AG04450 (cell line): ENCODE measurements around the gene PRMT3. TPM values are rescaled to one million over a fixed set of nuclear protein-coding genes. Genes with fewer than 3 reads are reported as not detected.

ENCODE experiments used
- CTCF ChIA-PET: fragments of 300-600, 350-600 bp; formaldehyde crosslinking; extraction: SDS; loops from one replicate; lab custom pipeline; 2022; ENCODE audit warnings: antibody characterized with exemption, inconsistent platforms; lab: Charles Lee
- POLR2A ChIA-PET: fragments of 350-600 bp; formaldehyde crosslinking; extraction: SDS; loops from one replicate; lab custom pipeline; 2021; ENCODE audit warnings: antibody characterized with exemption, inconsistent platforms; lab: Yijun Ruan, JAX
- DNase-seq: peaks from one replicate; pipeline ENCODE4 v3.0.0-alpha.2; 2011; ENCODE audit warnings: low read depth, low spot score
- H3K27ac ChIP-seq: one replicate; pipeline ENCODE4 v1.5.1; 2012; ENCODE audit warnings: low read depth, low read length, control low read depth
- H3K27me3 ChIP-seq: one replicate; pipeline ENCODE4 v1.6.0; 2012; ENCODE audit warnings: low read length; ENCODE audit not compliant: control insufficient read depth, insufficient read depth
- H3K4me3 ChIP-seq: 2 replicates; pipeline ENCODE4 v1.5.1; 2011; ENCODE audit warnings: mild to moderate bottlenecking, low read depth, low read length, control low read depth
- H3K9me3 ChIP-seq: 2 replicates; pipeline ENCODE4 v1.5.1; 2012; ENCODE audit warnings: low read length; ENCODE audit not compliant: control insufficient read depth, insufficient read depth
- CTCF ChIP-seq: IDR thresholded peaks from 2 replicates; pipeline ENCODE4 v1.5.1; 2011; ENCODE audit warnings: low read depth, low read length, control low read depth, inconsistent platforms
- polyA plus RNA-seq: library from polyadenylated mRNA; depleted of rRNA; stranded (reverse); fragments of >200 nt; gene quantifications from 2 replicates; pipeline ENCODE4 v1.2.3, GENCODE V29; 2011

Gene PRMT3
- polyA plus RNA-seq, 1 experiment, result 14.8 TPM

DNA sequence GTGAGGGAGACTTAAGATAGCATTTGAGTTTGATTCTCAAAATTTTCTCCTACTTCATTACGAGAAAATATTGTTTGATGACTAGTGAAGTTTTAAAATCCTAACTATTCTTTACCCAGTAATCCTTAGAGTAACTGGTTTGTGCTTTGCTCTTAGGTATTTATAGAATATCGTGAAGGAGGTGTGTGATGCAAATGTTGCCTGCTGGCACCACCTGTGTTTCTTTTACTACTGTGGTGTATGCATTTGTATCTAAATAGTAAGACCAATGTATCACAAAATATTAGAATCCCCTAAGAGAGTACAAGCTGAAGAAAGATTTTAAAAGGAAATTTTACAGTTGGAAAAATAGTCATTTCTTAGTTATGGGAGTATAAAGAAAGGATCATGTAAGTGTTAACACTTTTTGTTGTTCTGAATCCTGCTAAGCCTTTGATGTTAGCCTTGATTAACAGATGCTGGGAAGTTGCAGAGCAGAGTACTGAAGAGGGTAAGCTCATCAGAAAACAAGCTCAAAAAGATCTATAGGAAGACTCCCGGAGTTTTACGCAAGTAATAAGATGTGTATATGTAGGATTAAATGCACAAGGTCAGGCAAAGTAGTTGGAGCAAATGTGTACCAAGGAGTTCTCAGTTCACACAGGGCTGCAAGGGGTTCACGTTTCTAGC, 109.7 kb downstream of the PRMT3 start:
- Histone ChIP-seq H3K27ac (no peak overlapping the region), H3K4me3 (no peak overlapping the region), H3K9me3 (no peaks in the 10 kb centered on the region), H3K27me3 (no peaks in the 10 kb centered on the region)
- no peak for DNase-seq
- ChIA-PET POLR2A (no interaction called here), CTCF (interaction anchor here (1.0 kb wide), 1 partner anchor 15 kb away, joined by 3 read pairs; no protein-coding TSS in a partner anchor)
- TF ChIP-seq CTCF, result no peak

- Histone ChIP-seq H3K27me3 (no peaks in the 10 kb centered on the region), H3K4me3 (no peak overlapping the region), H3K9me3 (no peaks in the 10 kb centered on the region), H3K27ac (no peak overlapping the region)
- CTCF ChIA-PET, result interaction anchor here (1.3 to 1.6 kb wide), 2 partner anchors 14 to 109 kb away, joined by 3 read pairs; no protein-coding TSS in a partner anchor
- no peak for TF ChIP-seq CTCF
- DNase-seq, result no peak
- POLR2A ChIA-PET, result no interaction called here
These were observed 113.7 kb downstream of the PRMT3 start for GRCh38 chr11:20501252-20501651.

DNA sequence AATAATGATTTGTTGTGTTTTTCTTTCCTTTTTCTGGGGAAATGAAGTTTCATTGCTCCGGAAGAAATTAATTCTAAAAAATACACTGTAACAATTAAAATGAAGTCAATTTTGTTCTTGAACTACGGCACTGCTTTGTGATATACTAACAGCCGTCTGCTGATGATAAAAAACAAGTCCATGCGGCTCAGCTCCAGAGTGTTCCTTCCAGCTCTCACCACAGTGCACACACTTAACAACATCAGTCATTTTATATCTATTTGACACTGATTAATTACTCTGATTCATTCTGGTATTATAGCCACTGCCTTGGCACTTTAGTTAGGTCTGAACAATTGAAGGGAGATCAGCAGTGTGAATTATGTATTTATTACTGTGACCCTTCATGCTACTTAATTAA, 114.5 kb downstream of the PRMT3 start:
- Histone ChIP-seq H3K4me3 (no peak overlapping the region), H3K9me3 (no peaks in the 10 kb centered on the region), H3K27ac (no peak overlapping the region), H3K27me3 (no peaks in the 10 kb centered on the region)
- TF ChIP-seq CTCF, result no peak
- ChIA-PET POLR2A (no interaction called here), CTCF (interaction anchor here (1.6 kb wide), 1 partner anchor 108 kb away, joined by 3 read pairs; no protein-coding TSS in a partner anchor)
- DNase-seq, result no peak

- ChIA-PET POLR2A (no interaction called here), CTCF (interaction anchor here (0.9 kb wide), 1 partner anchor 14 kb away, joined by 3 read pairs; no protein-coding TSS in a partner anchor)
- H3K27me3 ChIP-seq, result no peaks in the 10 kb centered on the region
- DNase-seq, result no peak
- TF ChIP-seq CTCF, result no peak
- H3K9me3 ChIP-seq, result no peaks in the 10 kb centered on the region
- no peak overlapping the region for H3K27ac ChIP-seq
- no peak overlapping the region for H3K4me3 ChIP-seq
These were observed 124.5 kb downstream of the PRMT3 start for GRCh38 chr11:20511982-20512381.

GRCh38 chr11:20512869-20513268, 125.4 kb downstream of the PRMT3 start:
- no peaks in the 10 kb centered on the region for H3K27me3 ChIP-seq
- ChIA-PET CTCF (interaction anchor here (0.9 kb wide), 1 partner anchor 13 kb away, joined by 3 read pairs; no protein-coding TSS in a partner anchor), POLR2A (no interaction called here)
- no peak overlapping the region for H3K4me3 ChIP-seq
- H3K27ac ChIP-seq, result no peak overlapping the region
- no peak for DNase-seq
- no peaks in the 10 kb centered on the region for H3K9me3 ChIP-seq
- TF ChIP-seq CTCF, result no peak
